GM23338 (cell line): Measurements from ENCODE around the gene IMPACT. TPM values are rescaled to one million over a fixed set of nuclear protein-coding genes. Genes with fewer than 3 reads are reported as not detected.

Source experiments
- ATAC-seq: fragments of 200-7000 bp; cut with Tn5 transposase; 3 replicates; pipeline ENCODE4 v1.9.1; 2020
- DNase-seq: peaks from one replicate; pipeline ENCODE4 v3.0.0-alpha.2; 2015; ENCODE audit warnings: low spot score
- H2AFZ ChIP-seq: fragments of 200-600 bp; sonication (generic); 2 replicates; pipeline ENCODE4 v1.8.0; 2016; ENCODE audit warnings: antibody characterized with exemption, mild to moderate bottlenecking, moderate library complexity
- H3F3A ChIP-seq: fragments of 200-600 bp; sonication (generic); replicated peaks from 2 replicates; pipeline ENCODE4 v1.8.0; 2017; ENCODE audit warnings: antibody characterized with exemption, mixed run types, low read depth
- H3K27ac ChIP-seq: fragments of 200-600 bp; sonication (generic); 2 replicates; pipeline ENCODE4 v1.6.1; 2016; ENCODE audit warnings: low read depth
- H3K27me3 ChIP-seq: fragments of 200-600 bp; sonication (generic); 2 replicates; pipeline ENCODE4 v1.8.0; 2016; ENCODE audit warnings: mild to moderate bottlenecking, mixed run types, moderate library complexity; ENCODE audit not compliant: insufficient read depth
- H3K36me3 ChIP-seq: fragments of 200-600 bp; sonication (generic); 2 replicates; pipeline ENCODE4 v1.8.0; 2016; ENCODE audit warnings: mild to moderate bottlenecking; ENCODE audit not compliant: insufficient read depth
- H3K4me1 ChIP-seq: fragments of 200-600 bp; sonication (generic); 2 replicates; pipeline ENCODE4 v1.8.0; 2016; ENCODE audit warnings: mild to moderate bottlenecking, moderate library complexity; ENCODE audit not compliant: insufficient read depth
- H3K4me2 ChIP-seq: fragments of 200-600 bp; sonication (generic); 2 replicates; pipeline ENCODE4 v1.7.1; 2017; ENCODE audit warnings: mixed run types
- H3K4me3 ChIP-seq: fragments of 200-600 bp; sonication (generic); 2 replicates; pipeline ENCODE4 v1.6.1; 2016; ENCODE audit warnings: mixed run types
- H3K79me2 ChIP-seq: fragments of 200-600 bp; sonication (generic); replicated peaks from 2 replicates; pipeline ENCODE4 v1.8.0; 2017; ENCODE audit warnings: mild to moderate bottlenecking; ENCODE audit not compliant: insufficient read depth
- H3K9me2 ChIP-seq: fragments of 200-600 bp; sonication (generic); 2 replicates; pipeline ENCODE4 v1.8.0; 2017; ENCODE audit not compliant: insufficient read depth
- H4K20me1 ChIP-seq: fragments of 200-600 bp; sonication (generic); replicated peaks from 2 replicates; pipeline ENCODE4 v1.8.0; 2017; ENCODE audit warnings: mild to moderate bottlenecking; ENCODE audit not compliant: insufficient read depth
- H3K27ac Mint-ChIP-seq: 2 replicates; pipeline ENCODE4 v1.8.0; 2020; ENCODE audit warnings: inconsistent platforms, mild to moderate bottlenecking, moderate library complexity, mixed read lengths
- H3K27me3 Mint-ChIP-seq: 3 replicates; pipeline ENCODE4 v1.8.0; 2022; ENCODE audit warnings: low read depth, mild to moderate bottlenecking, moderate library complexity, mixed read lengths, inconsistent platforms; ENCODE audit not compliant: insufficient read depth, poor library complexity
- H3K36me3 Mint-ChIP-seq: 3 replicates; pipeline ENCODE4 v1.8.0; 2021; ENCODE audit warnings: low read depth, mild to moderate bottlenecking, inconsistent platforms, moderate library complexity, mixed read lengths
- H3K4me1 Mint-ChIP-seq: 3 replicates; pipeline ENCODE4 v1.8.0; 2020; ENCODE audit warnings: mild to moderate bottlenecking, inconsistent platforms, mixed read lengths
- H3K4me3 Mint-ChIP-seq: 3 replicates; pipeline ENCODE4 v1.8.0; 2021; ENCODE audit warnings: moderate library complexity, mild to moderate bottlenecking, inconsistent platforms, mixed read lengths
- H3K9me3 Mint-ChIP-seq: 3 replicates; pipeline ENCODE4 v1.8.0; 2020; ENCODE audit warnings: moderate library complexity, mild to moderate bottlenecking, inconsistent platforms, mixed read lengths
- CREB1 ChIP-seq: fragments of 250-450 bp; sonication (Bioruptor Pico); IDR thresholded peaks from 2 replicates; pipeline ENCODE4 v1.5.0; 2020; ENCODE audit warnings: low read depth, mild to moderate bottlenecking, moderate library complexity
- EZH2 ChIP-seq: fragments of 200-600 bp; sonication (generic); IDR thresholded peaks from one replicate; pipeline ENCODE4 v1.8.0; 2017; ENCODE audit warnings: antibody characterized with exemption, mild to moderate bottlenecking, low read depth; ENCODE audit not compliant: unreplicated experiment
- EZH2phosphoT487 ChIP-seq: fragments of 200-600 bp; sonication (generic); IDR thresholded peaks from one replicate; pipeline ENCODE4 v1.8.1; 2018; ENCODE audit warnings: antibody characterized with exemption; ENCODE audit not compliant: unreplicated experiment
- JUNB ChIP-seq: IDR thresholded peaks from one replicate; pipeline ENCODE4 v1.6.1; 2016; ENCODE audit warnings: antibody characterized with exemption; ENCODE audit not compliant: unreplicated experiment
- NANOG ChIP-seq: IDR thresholded peaks from 2 replicates; pipeline ENCODE4 v1.6.1; 2016; ENCODE audit warnings: antibody characterized with exemption, borderline replicate concordance
- POLR2AphosphoS5 ChIP-seq: IDR thresholded peaks from 2 replicates; pipeline ENCODE4 v1.6.1; 2016; ENCODE audit warnings: antibody characterized with exemption, low read depth
- STAT1 ChIP-seq: IDR thresholded peaks from one replicate; pipeline ENCODE4 v1.6.1; 2016; ENCODE audit warnings: antibody characterized with exemption; ENCODE audit not compliant: unreplicated experiment
- ZNF114 ChIP-seq: fragments of 250-450 bp; sonication (Bioruptor Pico); IDR thresholded peaks from 2 replicates; pipeline ENCODE4 v1.5.0; 2020; ENCODE audit warnings: mild to moderate bottlenecking, moderate library complexity
- ZNF331 ChIP-seq: fragments of 250-450 bp; sonication (Bioruptor Pico); IDR thresholded peaks from 2 replicates; pipeline ENCODE4 v1.5.0; 2020; ENCODE audit warnings: low read depth, mild to moderate bottlenecking, moderate library complexity
- ZNF462 ChIP-seq: fragments of 250-450 bp; sonication (Bioruptor Pico); IDR thresholded peaks from 2 replicates; pipeline ENCODE4 v1.5.0; 2020; ENCODE audit warnings: mild to moderate bottlenecking, moderate library complexity
- polyA plus RNA-seq: library from polyadenylated mRNA; unstranded; fragments of >200 nt; fragmentation: Nextera tagmentation; extraction: Ambion mirVana; gene quantifications from 2 replicates; pipeline ENCODE4 v1.2.1, GENCODE V29; 2016
- total RNA-seq: library from RNA; depleted of rRNA; stranded (reverse); fragments of >200 nt; shearing (Covaris generic); gene quantifications from 2 replicates; pipeline ENCODE4 v1.2.3, GENCODE V29; 2014
- TF ChIP-seq, protein P1 (sequence below): IDR thresholded peaks from 2 replicates; pipeline ENCODE4 v1.6.1; 2016; ENCODE audit warnings: antibody characterized with exemption
- TF ChIP-seq, protein P2 (sequence below), 2 experiments: fragments of 200-600 bp in 1 of 2; sonication (generic) in 1 of 2; conservative IDR thresholded peaks; 2 replicates each; pipeline versions ENCODE4 v1.5.1 to v1.6.1; 2016 to 2017; ENCODE audit warnings: antibody characterized with exemption in 2 of 2, low read depth in 2 of 2, mild to moderate bottlenecking in 2 of 2, moderate library complexity in 1 of 2
- TF ChIP-seq, protein P3 (sequence below): IDR thresholded peaks from one replicate; pipeline ENCODE4 v1.6.1; 2018; ENCODE audit warnings: antibody characterized with exemption; ENCODE audit not compliant: unreplicated experiment

Gene IMPACT
- total and polyA plus RNA-seq, 2 experiments from 2014 or later, result 42.1 to 47.6 TPM

DNA sequence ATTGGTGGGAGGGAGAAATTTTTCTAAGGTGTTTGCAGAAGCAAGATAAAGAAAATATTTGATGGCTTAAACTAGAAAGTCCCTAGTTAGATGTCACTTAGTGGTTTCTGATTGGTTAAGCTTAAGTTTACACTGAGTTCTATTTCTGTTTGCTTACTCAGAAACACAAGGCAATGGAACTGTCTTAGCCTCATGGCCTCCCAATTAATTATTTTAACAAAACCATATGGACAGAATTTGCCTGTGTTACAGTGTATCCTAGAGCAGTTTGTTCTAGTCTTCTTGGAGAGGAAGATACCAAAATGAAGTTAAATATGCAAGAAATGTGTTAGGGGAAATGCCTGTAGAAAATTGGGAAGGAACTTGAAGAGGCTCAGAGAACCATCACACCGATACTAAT, 4.6 kb upstream of the IMPACT start:
- H3K9me3 Mint-ChIP-seq, result no peaks in the 10 kb centered on the region
- TF ChIP-seq, protein P1, sequence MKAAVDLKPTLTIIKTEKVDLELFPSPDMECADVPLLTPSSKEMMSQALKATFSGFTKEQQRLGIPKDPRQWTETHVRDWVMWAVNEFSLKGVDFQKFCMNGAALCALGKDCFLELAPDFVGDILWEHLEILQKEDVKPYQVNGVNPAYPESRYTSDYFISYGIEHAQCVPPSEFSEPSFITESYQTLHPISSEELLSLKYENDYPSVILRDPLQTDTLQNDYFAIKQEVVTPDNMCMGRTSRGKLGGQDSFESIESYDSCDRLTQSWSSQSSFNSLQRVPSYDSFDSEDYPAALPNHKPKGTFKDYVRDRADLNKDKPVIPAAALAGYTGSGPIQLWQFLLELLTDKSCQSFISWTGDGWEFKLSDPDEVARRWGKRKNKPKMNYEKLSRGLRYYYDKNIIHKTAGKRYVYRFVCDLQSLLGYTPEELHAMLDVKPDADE, result no peak
- TF ChIP-seq, protein P2, sequence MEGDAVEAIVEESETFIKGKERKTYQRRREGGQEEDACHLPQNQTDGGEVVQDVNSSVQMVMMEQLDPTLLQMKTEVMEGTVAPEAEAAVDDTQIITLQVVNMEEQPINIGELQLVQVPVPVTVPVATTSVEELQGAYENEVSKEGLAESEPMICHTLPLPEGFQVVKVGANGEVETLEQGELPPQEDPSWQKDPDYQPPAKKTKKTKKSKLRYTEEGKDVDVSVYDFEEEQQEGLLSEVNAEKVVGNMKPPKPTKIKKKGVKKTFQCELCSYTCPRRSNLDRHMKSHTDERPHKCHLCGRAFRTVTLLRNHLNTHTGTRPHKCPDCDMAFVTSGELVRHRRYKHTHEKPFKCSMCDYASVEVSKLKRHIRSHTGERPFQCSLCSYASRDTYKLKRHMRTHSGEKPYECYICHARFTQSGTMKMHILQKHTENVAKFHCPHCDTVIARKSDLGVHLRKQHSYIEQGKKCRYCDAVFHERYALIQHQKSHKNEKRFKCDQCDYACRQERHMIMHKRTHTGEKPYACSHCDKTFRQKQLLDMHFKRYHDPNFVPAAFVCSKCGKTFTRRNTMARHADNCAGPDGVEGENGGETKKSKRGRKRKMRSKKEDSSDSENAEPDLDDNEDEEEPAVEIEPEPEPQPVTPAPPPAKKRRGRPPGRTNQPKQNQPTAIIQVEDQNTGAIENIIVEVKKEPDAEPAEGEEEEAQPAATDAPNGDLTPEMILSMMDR (conservative IDR thresholded peaks at IDR 0.05; ENCODE audit: low read depth in 2 of 2), result no peak
- TF ChIP-seq, protein P3, sequence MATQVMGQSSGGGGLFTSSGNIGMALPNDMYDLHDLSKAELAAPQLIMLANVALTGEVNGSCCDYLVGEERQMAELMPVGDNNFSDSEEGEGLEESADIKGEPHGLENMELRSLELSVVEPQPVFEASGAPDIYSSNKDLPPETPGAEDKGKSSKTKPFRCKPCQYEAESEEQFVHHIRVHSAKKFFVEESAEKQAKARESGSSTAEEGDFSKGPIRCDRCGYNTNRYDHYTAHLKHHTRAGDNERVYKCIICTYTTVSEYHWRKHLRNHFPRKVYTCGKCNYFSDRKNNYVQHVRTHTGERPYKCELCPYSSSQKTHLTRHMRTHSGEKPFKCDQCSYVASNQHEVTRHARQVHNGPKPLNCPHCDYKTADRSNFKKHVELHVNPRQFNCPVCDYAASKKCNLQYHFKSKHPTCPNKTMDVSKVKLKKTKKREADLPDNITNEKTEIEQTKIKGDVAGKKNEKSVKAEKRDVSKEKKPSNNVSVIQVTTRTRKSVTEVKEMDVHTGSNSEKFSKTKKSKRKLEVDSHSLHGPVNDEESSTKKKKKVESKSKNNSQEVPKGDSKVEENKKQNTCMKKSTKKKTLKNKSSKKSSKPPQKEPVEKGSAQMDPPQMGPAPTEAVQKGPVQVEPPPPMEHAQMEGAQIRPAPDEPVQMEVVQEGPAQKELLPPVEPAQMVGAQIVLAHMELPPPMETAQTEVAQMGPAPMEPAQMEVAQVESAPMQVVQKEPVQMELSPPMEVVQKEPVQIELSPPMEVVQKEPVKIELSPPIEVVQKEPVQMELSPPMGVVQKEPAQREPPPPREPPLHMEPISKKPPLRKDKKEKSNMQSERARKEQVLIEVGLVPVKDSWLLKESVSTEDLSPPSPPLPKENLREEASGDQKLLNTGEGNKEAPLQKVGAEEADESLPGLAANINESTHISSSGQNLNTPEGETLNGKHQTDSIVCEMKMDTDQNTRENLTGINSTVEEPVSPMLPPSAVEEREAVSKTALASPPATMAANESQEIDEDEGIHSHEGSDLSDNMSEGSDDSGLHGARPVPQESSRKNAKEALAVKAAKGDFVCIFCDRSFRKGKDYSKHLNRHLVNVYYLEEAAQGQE, result no peak
- TF ChIP-seq POLR2AphosphoS5 (no peak), EZH2 (no peak), ZNF331 (CRISPR knock-in tag) (no peak), ZNF114 (no peak), EZH2phosphoT487 (no peak), STAT1 (no peak), NANOG (no peak), JUNB (no peak), ZNF462 (CRISPR knock-in tag) (no peak), CREB1 (CRISPR knock-in tag) (no peak)
- no peaks in the 10 kb centered on the region for H3K36me3 Mint-ChIP-seq
- Histone ChIP-seq H3K4me1 (peaks cover 8% of the 10 kb centered on the region), H3K79me2 (no peaks in the 10 kb centered on the region), H3F3A (0 out of 2 replicates have a peak, but pooled peaks cover 11% of the 10 kb centered on the region), H3K27ac (no peak overlapping the region), H3K4me3 (no peak overlapping the region), H3K27me3 (no peaks in the 10 kb centered on the region), H4K20me1 (no peaks in the 10 kb centered on the region), H3K9me2 (no peaks in the 10 kb centered on the region), H3K36me3 (no peaks in the 10 kb centered on the region), H3K4me2 (no peak overlapping the region), H2AFZ (peak overlapping the region; percentile 80; the same call in 1 of the 2 replicates)
- peaks cover 4% of the 10 kb centered on the region for H3K27me3 Mint-ChIP-seq
- H3K4me1 Mint-ChIP-seq, result peaks cover 11% of the 10 kb centered on the region
- DNase-seq, result no peak
- H3K27ac Mint-ChIP-seq, result no peak overlapping the region
- H3K4me3 Mint-ChIP-seq, result no peak overlapping the region
- no peak for ATAC-seq
